ENCODE measurements around the gene MRM2. TPM values are rescaled to one million over a fixed set of nuclear protein-coding genes. Genes with fewer than 3 reads are reported as not detected.

The MRM2 gene
- total RNA-seq, 1 donor from 2014 or later = 9.1 TPM

- no peak for DNase-seq (ENCODE audit: low spot score)
Observed at GRCh38 chr7:2204446-2204845, 37.6 kb downstream of the MRM2 start.

GRCh38 chr7:2203766-2204300 is 38.2 kb downstream of the MRM2 start:
- peak; percentile 55 for DNase-seq (ENCODE audit: low spot score)

GRCh38 chr7:2202901-2203765 is 38.9 kb downstream of the MRM2 start:
- peak; percentile 88 for DNase-seq (ENCODE audit: low spot score)

- no peak for DNase-seq (ENCODE audit: low spot score)
Observed at GRCh38 chr7:2202361-2202761, 39.6 kb downstream of the MRM2 start.

GRCh38 chr7:2201686-2202360 is 40.2 kb downstream of the MRM2 start:
- peak; percentile 56 for DNase-seq (ENCODE audit: low spot score)

GRCh38 chr7:2201128-2201527 is 40.9 kb downstream of the MRM2 start:
- DNase-seq (ENCODE audit: low spot score) = no peak

- DNase-seq (ENCODE audit: low spot score) = no peak
Observed at GRCh38 chr7:2200584-2200980, 41.4 kb downstream of the MRM2 start.

GRCh38 chr7:2199956-2200583 is 41.9 kb downstream of the MRM2 start:
- DNase-seq (ENCODE audit: low spot score) = no peak

- DNase-seq (ENCODE audit: low spot score) = no peak
Observed at GRCh38 chr7:2199528-2199927, 42.5 kb downstream of the MRM2 start.

- DNase-seq (ENCODE audit: low spot score) = no peak
Observed at GRCh38 chr7:2198760-2199159, 43.2 kb downstream of the MRM2 start.

- no peak for DNase-seq (ENCODE audit: low spot score)
Observed at GRCh38 chr7:2198206-2198605, 43.8 kb downstream of the MRM2 start.

- DNase-seq (ENCODE audit: low spot score) = no peak
Observed at GRCh38 chr7:2197436-2198155, 44.4 kb downstream of the MRM2 start.

- no peak for DNase-seq (ENCODE audit: low spot score)
Observed at GRCh38 chr7:2196381-2197378, 45.3 kb downstream of the MRM2 start.

GRCh38 chr7:2195400-2196246 is 46.4 kb downstream of the MRM2 start:
- no peak for DNase-seq (ENCODE audit: low spot score)

- DNase-seq (ENCODE audit: low spot score) = no peak
Observed at GRCh38 chr7:2193575-2194305, 48.3 kb downstream of the MRM2 start.

- no peak for DNase-seq (ENCODE audit: low spot score)
Observed at GRCh38 chr7:2192831-2193534, 49.0 kb downstream of the MRM2 start.

GRCh38 chr7:2191016-2191415 is 51.0 kb downstream of the MRM2 start:
- no peak for DNase-seq (ENCODE audit: low spot score)

- DNase-seq (ENCODE audit: low spot score) = no peak
Observed at GRCh38 chr7:2190531-2190930, 51.5 kb downstream of the MRM2 start.
